GM12864 (cell line): Measurements from ENCODE around the gene MBD5.

Source experiments
- DNase-seq: peaks from one replicate; pipeline ENCODE4 v3.0.0-alpha.2; 2011; ENCODE audit warnings: low read depth
- H3K4me3 ChIP-seq: 2 replicates; pipeline ENCODE4 v1.5.1; 2011; ENCODE audit warnings: mild to moderate bottlenecking, low read depth, low read length, control low read depth
- TF ChIP-seq, protein P1 (sequence below): IDR thresholded peaks from 2 replicates; pipeline ENCODE4 v1.5.1; 2011; ENCODE audit warnings: low read depth, mild to moderate bottlenecking, moderate library complexity, low read length, control low read depth, inconsistent platforms; ENCODE audit errors: missing control alignments

The MBD5 gene

DNA sequence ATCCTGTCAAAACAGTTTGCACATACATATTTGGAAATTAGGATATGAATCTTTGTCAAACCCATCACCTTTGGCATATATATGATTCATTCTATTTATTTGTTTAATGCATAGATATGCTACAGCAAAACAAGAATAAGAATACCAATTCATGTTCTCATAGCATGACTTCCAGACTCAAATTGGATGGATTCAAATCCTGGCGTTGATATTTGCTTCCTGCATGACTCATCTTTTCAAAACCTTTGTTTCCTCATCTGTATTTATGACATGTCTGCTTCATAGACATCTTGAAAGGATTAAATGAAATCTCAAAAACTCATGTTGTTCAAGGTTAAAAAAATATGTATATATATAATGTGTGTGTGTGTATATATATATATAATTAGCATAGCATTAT lies 261.3 kb downstream of the MBD5 start:
- no peak for DNase-seq
- TF ChIP-seq, protein P1, sequence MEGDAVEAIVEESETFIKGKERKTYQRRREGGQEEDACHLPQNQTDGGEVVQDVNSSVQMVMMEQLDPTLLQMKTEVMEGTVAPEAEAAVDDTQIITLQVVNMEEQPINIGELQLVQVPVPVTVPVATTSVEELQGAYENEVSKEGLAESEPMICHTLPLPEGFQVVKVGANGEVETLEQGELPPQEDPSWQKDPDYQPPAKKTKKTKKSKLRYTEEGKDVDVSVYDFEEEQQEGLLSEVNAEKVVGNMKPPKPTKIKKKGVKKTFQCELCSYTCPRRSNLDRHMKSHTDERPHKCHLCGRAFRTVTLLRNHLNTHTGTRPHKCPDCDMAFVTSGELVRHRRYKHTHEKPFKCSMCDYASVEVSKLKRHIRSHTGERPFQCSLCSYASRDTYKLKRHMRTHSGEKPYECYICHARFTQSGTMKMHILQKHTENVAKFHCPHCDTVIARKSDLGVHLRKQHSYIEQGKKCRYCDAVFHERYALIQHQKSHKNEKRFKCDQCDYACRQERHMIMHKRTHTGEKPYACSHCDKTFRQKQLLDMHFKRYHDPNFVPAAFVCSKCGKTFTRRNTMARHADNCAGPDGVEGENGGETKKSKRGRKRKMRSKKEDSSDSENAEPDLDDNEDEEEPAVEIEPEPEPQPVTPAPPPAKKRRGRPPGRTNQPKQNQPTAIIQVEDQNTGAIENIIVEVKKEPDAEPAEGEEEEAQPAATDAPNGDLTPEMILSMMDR = no peak
- no peak overlapping the region for H3K4me3 ChIP-seq

DNA sequence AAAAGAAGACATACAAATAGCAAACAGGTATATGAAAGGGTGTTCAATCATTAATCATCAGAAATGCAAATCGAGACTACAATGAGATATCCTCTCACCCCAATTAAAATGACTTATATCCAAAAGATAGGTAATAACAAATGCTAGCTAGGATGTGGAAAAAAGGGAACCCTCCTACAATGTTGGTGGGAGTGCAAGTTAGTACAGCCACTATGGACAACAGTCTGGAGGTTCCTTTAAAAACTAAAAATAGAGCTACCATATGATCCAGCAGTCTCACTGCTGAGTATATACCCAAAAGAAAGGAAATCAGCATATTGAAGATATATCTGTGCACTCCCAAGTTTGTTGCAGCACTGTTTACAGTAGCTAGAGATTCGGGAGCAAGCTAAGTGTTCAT lies 271.5 kb downstream of the MBD5 start:
- DNase-seq = no peak
- no peak overlapping the region for H3K4me3 ChIP-seq
- TF ChIP-seq, protein P1 = no peak

DNA sequence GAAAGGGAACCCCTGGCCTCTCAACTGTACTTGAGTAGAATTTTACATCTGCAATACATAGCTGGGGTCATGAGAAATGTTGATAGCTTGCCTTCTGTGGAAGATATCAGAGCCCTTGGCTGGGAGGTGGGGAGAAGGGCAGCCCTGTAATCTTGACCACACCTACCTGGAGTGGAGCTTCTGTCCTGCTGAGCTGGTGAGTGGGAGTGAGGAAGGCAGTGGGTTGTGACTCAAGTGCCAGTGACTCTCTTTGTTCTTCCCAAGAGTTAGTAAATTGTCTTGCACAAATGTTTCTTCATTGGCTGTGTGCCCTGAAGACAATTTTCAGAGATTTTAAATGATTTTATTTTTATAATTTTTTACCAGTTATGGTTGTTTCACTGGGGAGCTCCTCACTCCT lies 277.3 kb downstream of the MBD5 start:
- TF ChIP-seq, protein P1 = no peak
- no peak for DNase-seq

DNA sequence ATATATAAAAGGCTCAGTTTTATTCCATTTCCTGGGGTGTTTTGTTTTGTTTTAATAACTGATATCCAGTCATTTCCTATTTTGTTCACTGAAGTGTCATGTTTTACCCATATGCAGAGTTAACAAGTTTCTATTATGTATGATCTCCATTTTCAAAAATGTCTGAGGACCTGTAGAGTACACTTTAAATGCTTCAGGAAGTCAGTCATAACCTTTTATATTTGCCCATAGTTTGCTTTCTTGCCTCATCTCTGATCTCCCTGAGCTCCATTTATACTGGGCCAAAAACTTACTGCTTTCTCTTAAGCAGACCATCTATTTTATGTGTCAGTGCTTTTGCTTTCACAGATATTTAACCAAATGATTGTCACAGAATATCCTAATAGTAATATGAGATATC lies 278.7 kb downstream of the MBD5 start:
- no peak overlapping the region for H3K4me3 ChIP-seq
- no peak for DNase-seq
- TF ChIP-seq, protein P1 = no peak

More for the DNA sequence above, 277.3 kb downstream of the MBD5 start:
- no peak overlapping the region for H3K4me3 ChIP-seq

DNA sequence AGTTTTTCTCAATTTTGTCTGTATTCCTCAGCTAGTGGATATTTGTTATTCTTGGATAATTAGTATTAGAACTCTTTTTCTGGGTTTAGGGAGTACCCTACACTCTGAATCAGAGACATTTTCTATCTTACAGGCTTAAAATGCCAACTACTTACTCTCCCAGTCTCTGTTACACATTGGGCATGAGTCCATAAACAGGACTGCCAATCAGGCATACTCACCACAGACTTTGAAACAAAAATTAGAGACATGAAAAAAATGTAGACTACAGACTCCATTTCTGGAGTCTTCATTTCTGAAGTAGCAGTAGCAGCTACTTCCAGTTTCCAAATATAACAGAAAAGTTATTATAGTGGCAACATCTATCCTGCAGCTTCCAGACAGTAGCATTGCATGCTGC lies 279.7 kb downstream of the MBD5 start:
- no peak overlapping the region for H3K4me3 ChIP-seq
- TF ChIP-seq, protein P1 = no peak
- no peak for DNase-seq

DNA sequence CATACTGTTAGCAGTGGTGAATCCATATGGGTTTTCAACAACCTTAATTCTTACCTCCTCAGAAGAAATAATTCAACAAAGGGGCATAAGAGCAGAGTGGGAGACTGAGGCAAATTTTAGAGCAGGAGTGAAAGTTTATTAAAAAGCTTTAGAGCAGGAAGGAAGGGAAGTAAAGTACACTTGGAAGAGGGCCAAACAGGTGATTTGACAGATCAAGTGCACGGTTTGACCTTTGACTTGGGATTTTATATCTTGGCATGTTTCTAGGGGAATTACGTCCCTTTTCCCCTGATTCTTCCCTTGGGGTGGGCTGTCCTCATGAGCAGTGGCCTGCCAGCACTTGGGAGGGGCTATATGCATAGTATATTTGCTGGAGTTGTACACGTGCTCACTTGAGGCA lies 280.5 kb downstream of the MBD5 start:
- H3K4me3 ChIP-seq = no peak overlapping the region
- no peak for DNase-seq
- TF ChIP-seq, protein P1 = no peak

DNA sequence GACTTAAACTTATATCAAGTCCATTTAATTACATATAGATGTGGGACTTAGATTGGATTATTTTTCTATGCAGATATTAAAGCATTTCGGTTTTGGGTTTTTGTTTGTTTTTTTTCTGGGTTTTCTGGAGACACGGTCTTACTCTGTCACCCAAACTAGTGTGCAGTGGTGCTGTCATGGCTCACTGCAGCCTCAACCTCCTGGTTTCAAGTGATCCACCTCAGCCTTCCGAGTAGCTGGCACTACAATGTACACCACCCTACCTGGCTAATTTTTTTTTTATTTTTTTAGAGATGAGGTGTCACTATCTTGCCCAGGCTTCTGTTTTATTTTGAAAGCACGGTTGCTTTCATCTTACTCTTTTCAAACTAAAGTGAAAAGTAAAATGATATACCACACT lies 281.6 kb downstream of the MBD5 start:
- TF ChIP-seq, protein P1 = no peak
- no peak overlapping the region for H3K4me3 ChIP-seq
- no peak for DNase-seq
